Measurements from ENCODE around the gene TLR10. TPM values are rescaled to one million over a fixed set of nuclear protein-coding genes. Genes with fewer than 3 reads are reported as not detected.

Gene TLR10
- total and polyA plus RNA-seq, 2 experiments from 2014 or later, result 0.14 TPM; not detected in 1

GRCh38 chr4:38831653-38832052, 48.9 kb upstream of the TLR10 start:
- Histone ChIP-seq H3K27me3 (ENCODE audit: insufficient read depth) (no peaks in the 10 kb centered on the region), H3F3A (replicated peaks; ENCODE audit: low read depth) (no peaks in the 10 kb centered on the region), H3K36me3 (ENCODE audit: insufficient read depth) (no peaks in the 10 kb centered on the region), H2AFZ (no peak overlapping the region), H3K9me2 (ENCODE audit: insufficient read depth) (no peaks in the 10 kb centered on the region), H3K4me2 (no peak overlapping the region), H3K4me3 (no peak overlapping the region), H4K20me1 (replicated peaks; ENCODE audit: insufficient read depth) (no peaks in the 10 kb centered on the region), H3K4me1 (ENCODE audit: insufficient read depth) (no peaks in the 10 kb centered on the region), H3K27ac (ENCODE audit: low read depth) (no peak overlapping the region), H3K79me2 (replicated peaks; ENCODE audit: insufficient read depth) (no peaks in the 10 kb centered on the region)
- H3K36me3 Mint-ChIP-seq (ENCODE audit: low read depth), result no peaks in the 10 kb centered on the region
- H3K4me1 Mint-ChIP-seq, result no peaks in the 10 kb centered on the region
- no peak for TF ChIP-seq ZNF114 (CRISPR knock-in tag; IDR thresholded peaks at IDR 0.05)
- TF ChIP-seq CTCF (conservative IDR thresholded peaks at IDR 0.05; ENCODE audit: low read depth in 2 of 2), result no peak
- no peak for TF ChIP-seq POLR2AphosphoS5 (IDR thresholded peaks at IDR 0.05; ENCODE audit: low read depth)
- TF ChIP-seq EZH2phosphoT487 (IDR thresholded peaks at IDR 0.05; ENCODE audit: unreplicated experiment), result no peak
- no peak for TF ChIP-seq EZH2 (IDR thresholded peaks at IDR 0.05; ENCODE audit: low read depth, unreplicated experiment)
- TF ChIP-seq NANOG (IDR thresholded peaks at IDR 0.05; ENCODE audit: borderline replicate concordance), result no peak
- TF ChIP-seq CREB1 (CRISPR knock-in tag; IDR thresholded peaks at IDR 0.05; ENCODE audit: low read depth), result no peak
- TF ChIP-seq, protein P1, sequence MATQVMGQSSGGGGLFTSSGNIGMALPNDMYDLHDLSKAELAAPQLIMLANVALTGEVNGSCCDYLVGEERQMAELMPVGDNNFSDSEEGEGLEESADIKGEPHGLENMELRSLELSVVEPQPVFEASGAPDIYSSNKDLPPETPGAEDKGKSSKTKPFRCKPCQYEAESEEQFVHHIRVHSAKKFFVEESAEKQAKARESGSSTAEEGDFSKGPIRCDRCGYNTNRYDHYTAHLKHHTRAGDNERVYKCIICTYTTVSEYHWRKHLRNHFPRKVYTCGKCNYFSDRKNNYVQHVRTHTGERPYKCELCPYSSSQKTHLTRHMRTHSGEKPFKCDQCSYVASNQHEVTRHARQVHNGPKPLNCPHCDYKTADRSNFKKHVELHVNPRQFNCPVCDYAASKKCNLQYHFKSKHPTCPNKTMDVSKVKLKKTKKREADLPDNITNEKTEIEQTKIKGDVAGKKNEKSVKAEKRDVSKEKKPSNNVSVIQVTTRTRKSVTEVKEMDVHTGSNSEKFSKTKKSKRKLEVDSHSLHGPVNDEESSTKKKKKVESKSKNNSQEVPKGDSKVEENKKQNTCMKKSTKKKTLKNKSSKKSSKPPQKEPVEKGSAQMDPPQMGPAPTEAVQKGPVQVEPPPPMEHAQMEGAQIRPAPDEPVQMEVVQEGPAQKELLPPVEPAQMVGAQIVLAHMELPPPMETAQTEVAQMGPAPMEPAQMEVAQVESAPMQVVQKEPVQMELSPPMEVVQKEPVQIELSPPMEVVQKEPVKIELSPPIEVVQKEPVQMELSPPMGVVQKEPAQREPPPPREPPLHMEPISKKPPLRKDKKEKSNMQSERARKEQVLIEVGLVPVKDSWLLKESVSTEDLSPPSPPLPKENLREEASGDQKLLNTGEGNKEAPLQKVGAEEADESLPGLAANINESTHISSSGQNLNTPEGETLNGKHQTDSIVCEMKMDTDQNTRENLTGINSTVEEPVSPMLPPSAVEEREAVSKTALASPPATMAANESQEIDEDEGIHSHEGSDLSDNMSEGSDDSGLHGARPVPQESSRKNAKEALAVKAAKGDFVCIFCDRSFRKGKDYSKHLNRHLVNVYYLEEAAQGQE (IDR thresholded peaks at IDR 0.05; ENCODE audit: unreplicated experiment), result no peak
- no peak for TF ChIP-seq JUNB (IDR thresholded peaks at IDR 0.05; ENCODE audit: unreplicated experiment)
- TF ChIP-seq ETS1 (IDR thresholded peaks at IDR 0.05), result no peak
- no peak for TF ChIP-seq ZNF331 (CRISPR knock-in tag; IDR thresholded peaks at IDR 0.05; ENCODE audit: low read depth)
- TF ChIP-seq, protein P2, sequence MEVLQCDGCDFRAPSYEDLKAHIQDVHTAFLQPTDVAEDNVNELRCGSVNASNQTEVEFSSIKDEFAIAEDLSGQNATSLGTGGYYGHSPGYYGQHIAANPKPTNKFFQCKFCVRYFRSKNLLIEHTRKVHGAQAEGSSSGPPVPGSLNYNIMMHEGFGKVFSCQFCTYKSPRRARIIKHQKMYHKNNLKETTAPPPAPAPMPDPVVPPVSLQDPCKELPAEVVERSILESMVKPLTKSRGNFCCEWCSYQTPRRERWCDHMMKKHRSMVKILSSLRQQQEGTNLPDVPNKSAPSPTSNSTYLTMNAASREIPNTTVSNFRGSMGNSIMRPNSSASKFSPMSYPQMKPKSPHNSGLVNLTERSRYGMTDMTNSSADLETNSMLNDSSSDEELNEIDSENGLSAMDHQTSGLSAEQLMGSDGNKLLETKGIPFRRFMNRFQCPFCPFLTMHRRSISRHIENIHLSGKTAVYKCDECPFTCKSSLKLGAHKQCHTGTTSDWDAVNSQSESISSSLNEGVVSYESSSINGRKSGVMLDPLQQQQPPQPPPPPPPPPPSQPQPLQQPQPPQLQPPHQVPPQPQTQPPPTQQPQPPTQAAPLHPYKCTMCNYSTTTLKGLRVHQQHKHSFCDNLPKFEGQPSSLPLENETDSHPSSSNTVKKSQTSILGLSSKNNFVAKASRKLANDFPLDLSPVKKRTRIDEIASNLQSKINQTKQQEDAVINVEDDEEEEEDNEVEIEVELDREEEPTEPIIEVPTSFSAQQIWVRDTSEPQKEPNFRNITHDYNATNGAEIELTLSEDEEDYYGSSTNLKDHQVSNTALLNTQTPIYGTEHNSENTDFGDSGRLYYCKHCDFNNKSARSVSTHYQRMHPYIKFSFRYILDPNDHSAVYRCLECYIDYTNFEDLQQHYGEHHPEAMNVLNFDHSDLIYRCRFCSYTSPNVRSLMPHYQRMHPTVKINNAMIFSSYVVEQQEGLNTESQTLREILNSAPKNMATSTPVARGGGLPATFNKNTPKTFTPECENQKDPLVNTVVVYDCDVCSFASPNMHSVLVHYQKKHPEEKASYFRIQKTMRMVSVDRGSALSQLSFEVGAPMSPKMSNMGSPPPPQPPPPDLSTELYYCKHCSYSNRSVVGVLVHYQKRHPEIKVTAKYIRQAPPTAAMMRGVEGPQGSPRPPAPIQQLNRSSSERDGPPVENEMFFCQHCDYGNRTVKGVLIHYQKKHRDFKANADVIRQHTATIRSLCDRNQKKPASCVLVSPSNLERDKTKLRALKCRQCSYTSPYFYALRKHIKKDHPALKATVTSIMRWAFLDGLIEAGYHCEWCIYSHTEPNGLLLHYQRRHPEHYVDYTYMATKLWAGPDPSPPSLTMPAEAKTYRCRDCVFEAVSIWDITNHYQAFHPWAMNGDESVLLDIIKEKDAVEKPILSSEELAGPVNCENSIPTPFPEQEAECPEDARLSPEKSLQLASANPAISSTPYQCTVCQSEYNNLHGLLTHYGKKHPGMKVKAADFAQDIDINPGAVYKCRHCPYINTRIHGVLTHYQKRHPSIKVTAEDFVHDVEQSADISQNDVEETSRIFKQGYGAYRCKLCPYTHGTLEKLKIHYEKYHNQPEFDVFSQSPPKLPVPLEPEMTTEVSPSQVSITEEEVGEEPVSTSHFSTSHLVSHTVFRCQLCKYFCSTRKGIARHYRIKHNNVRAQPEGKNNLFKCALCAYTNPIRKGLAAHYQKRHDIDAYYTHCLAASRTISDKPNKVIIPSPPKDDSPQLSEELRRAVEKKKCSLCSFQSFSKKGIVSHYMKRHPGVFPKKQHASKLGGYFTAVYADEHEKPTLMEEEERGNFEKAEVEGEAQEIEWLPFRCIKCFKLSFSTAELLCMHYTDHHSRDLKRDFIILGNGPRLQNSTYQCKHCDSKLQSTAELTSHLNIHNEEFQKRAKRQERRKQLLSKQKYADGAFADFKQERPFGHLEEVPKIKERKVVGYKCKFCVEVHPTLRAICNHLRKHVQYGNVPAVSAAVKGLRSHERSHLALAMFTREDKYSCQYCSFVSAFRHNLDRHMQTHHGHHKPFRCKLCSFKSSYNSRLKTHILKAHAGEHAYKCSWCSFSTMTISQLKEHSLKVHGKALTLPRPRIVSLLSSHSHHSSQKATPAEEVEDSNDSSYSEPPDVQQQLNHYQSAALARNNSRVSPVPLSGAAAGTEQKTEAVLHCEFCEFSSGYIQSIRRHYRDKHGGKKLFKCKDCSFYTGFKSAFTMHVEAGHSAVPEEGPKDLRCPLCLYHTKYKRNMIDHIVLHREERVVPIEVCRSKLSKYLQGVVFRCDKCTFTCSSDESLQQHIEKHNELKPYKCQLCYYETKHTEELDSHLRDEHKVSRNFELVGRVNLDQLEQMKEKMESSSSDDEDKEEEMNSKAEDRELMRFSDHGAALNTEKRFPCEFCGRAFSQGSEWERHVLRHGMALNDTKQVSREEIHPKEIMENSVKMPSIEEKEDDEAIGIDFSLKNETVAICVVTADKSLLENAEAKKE (CRISPR knock-in tag; IDR thresholded peaks at IDR 0.05), result no peak
- TF ChIP-seq STAT1 (IDR thresholded peaks at IDR 0.05; ENCODE audit: unreplicated experiment), result no peak
- DNase-seq (ENCODE audit: low spot score) (no peak), ATAC-seq (no peak)
- H3K4me3 Mint-ChIP-seq, result no peak overlapping the region
- H3K27ac Mint-ChIP-seq, result no peak overlapping the region
- H3K9me3 Mint-ChIP-seq, result peaks cover 4% of the 10 kb centered on the region; the same call in 2 of the 3 replicates
- H3K27me3 Mint-ChIP-seq (ENCODE audit: insufficient read depth, low read depth, poor library complexity), result no peaks in the 10 kb centered on the region
